ENCODE measurements around the gene IFIT1. TPM values are rescaled to one million over a fixed set of nuclear protein-coding genes. Genes with fewer than 3 reads are reported as not detected.
"Not testable (repeated sequence)": the region's sequence is repeated elsewhere in the genome, so short reads cannot be mapped to it uniquely, and the experiment has no call there.

IFIT1 gene
- total RNA-seq, 2 experiments from 2014 or later, result 5.9 to 6.0 TPM

DNA sequence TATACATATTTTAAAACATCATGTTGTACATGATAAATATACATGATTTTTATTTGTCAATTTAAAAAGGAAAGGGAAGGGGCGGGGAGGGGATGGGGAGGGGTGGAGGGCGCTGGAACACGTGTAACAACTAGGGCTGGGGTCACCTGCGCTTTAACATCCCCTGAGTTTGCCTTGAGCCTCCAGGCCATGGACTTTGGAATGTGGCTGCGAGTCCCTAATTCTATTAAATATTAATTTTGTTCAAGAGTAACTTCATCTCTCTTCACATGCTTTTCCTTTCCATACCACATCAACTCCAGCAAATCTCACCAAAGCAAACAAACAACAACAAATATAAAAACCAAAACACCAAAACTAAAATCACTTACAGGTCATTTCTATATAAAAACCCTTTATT lies 32.6 kb downstream of the IFIT1 start:
- peaks cover 1% of the 10 kb centered on the region for H3K36me3 Mint-ChIP-seq (ENCODE audit: low read depth)
- H3K27ac Mint-ChIP-seq, result no peak overlapping the region
- intact Hi-C loops (cut with micrococcal nuclease), result loop anchor here (5.0 to 10.0 kb wide), 3 partner anchors 217 to 712 kb away; no protein-coding TSS in a partner anchor
- H3K4me1 Mint-ChIP-seq (ENCODE audit: low read depth), result peaks cover 8% of the 10 kb centered on the region
- CTCF ChIA-PET, result interaction anchor here (1.2 kb wide), 1 partner anchor 140 kb away, joined by 5 read pairs; no protein-coding TSS in a partner anchor
- no peak overlapping the region for H3K4me3 Mint-ChIP-seq
- H3K27me3 Mint-ChIP-seq (ENCODE audit: low read depth), result no peaks in the 10 kb centered on the region
- no peaks in the 10 kb centered on the region for H3K9me3 Mint-ChIP-seq
- no peak for DNase-seq

DNA sequence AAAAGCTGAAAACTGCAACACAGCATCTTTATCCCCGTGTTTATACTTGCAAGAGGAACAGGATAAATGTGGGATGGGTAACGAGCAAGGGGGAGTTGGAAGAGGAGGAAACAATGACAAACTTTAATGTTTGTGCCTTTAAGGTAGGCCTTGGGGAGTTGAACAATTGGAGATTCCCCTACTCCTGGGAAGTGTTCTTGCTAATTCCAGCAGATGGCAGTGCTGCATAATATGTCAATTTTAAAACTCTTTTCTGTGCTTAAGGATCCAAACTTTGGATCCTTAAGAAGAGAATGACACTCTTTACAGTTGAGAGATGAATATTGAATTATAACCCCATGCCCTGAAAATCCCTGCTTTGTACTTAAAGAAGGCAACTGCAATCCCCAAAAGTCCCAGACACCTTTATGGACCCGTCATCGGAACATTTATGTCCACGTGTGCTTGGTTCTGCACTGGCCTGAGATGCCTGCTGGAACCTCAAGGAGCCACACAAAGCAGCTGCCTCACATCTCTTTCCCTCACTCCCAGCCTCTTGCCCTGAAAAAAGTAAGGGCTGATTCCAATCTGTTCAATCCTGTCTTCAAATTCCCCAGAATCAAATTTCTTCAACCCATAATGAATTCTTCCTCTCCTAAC lies 33.9 kb downstream of the IFIT1 start:
- no peaks in the 10 kb centered on the region for H3K4me1 Mint-ChIP-seq (ENCODE audit: low read depth)
- no peaks in the 10 kb centered on the region for H3K36me3 Mint-ChIP-seq (ENCODE audit: low read depth)
- no peak overlapping the region for H3K4me3 Mint-ChIP-seq
- DNase-seq, result peak; percentile 19
- H3K9me3 Mint-ChIP-seq, result no peaks in the 10 kb centered on the region
- H3K27me3 Mint-ChIP-seq (ENCODE audit: low read depth), result no peaks in the 10 kb centered on the region
- CTCF ChIA-PET, result interaction anchor here (0.9 to 2.6 kb wide), 5 partner anchors 8 to 142 kb away, joined by 3 to 13 read pairs (median 5); no protein-coding TSS in a partner anchor
- H3K27ac Mint-ChIP-seq, result no peak overlapping the region
- intact Hi-C loops (cut with micrococcal nuclease), result loop anchor here (1.0 to 10.0 kb wide), 4 partner anchors 138 to 711 kb away; no protein-coding TSS in a partner anchor

DNA sequence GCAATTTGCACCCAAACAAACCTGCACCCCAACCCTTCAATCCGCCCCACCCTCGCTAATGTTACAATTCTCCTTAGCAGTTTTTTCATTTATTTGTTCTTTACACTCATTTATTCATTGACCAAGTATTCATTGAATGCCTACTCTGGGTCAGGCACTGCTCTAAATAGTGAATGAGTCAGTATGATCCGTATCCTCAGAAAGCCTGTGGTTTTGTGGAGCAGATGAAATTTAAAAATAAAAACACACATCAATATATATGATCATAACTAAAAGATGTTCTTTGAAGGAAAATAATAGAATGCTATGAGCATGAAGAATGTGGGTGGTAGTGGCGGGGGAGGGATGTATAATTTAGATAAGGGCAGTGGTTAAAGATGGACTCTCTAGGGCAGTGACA lies 35.2 kb downstream of the IFIT1 start:
- Mint-ChIP-seq H3K36me3 (ENCODE audit: low read depth) (no peaks in the 10 kb centered on the region), H3K4me3 (no peak overlapping the region), H3K4me1 (ENCODE audit: low read depth) (no peaks in the 10 kb centered on the region), H3K9me3 (no peaks in the 10 kb centered on the region), H3K27ac (no peak overlapping the region), H3K27me3 (ENCODE audit: low read depth) (no peaks in the 10 kb centered on the region)
- CTCF ChIA-PET, result interaction anchor here (0.5 to 2.6 kb wide), 7 partner anchors 9 to 170 kb away, joined by 3 to 13 read pairs (median 5); no protein-coding TSS in a partner anchor
- no peak for DNase-seq
- intact Hi-C loops (cut with micrococcal nuclease), result loop anchor here (5.0 to 10.0 kb wide), 3 partner anchors 215 to 710 kb away; no protein-coding TSS in a partner anchor

DNA sequence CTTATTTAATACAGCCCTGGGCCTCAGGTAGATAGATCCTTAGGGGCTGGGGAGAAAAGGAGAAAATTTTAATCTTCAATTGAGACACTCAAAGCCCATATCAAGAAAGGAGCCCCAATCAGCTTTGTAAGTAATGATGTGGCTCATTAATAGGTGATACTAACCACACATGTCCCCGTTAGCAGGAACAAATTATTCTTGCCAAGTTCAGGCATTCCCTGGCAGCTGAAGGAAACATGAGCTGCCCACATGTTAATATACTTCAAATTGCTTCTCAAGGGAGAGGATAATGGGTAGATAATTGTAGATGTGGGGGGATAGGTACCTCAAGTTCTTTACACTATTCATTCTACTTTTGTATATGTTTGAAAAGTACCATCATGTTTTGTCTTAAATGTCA lies 36.5 kb downstream of the IFIT1 start:
- CTCF ChIA-PET, result interaction anchor here (0.7 to 2.6 kb wide), 4 partner anchors 12 to 140 kb away, joined by 4 to 13 read pairs (median 6); no protein-coding TSS in a partner anchor
- no peak overlapping the region for H3K4me3 Mint-ChIP-seq
- intact Hi-C loops (cut with micrococcal nuclease), result loop anchor here (5.0 to 10.0 kb wide), 3 partner anchors 213 to 708 kb away; no protein-coding TSS in a partner anchor
- H3K36me3 Mint-ChIP-seq (ENCODE audit: low read depth), result no peaks in the 10 kb centered on the region
- no peaks in the 10 kb centered on the region for H3K27me3 Mint-ChIP-seq (ENCODE audit: low read depth)
- no peak overlapping the region for H3K27ac Mint-ChIP-seq
- no peaks in the 10 kb centered on the region for H3K9me3 Mint-ChIP-seq
- no peak for DNase-seq
- H3K4me1 Mint-ChIP-seq (ENCODE audit: low read depth), result no peaks in the 10 kb centered on the region

DNA sequence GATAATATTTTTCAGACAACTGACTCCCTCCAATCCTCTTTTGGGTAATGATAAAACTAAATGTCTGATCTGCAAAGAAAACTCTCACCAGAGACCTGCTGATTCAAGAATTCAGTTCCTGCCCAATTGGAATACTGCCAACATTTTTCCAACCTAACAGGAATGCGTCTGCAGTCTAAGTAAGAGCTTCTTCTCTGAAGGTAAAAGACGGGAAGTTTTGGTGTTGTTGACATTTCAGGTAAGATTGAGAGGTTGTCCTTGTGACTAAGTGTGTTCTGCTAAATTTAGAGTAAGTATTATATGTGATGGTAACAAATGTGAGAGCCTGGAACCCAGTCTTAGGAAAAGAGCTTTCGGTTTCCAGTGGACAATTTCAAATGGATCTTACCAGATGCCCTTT lies 39.6 kb downstream of the IFIT1 start:
- Mint-ChIP-seq H3K27me3 (ENCODE audit: low read depth) (peaks cover 12% of the 10 kb centered on the region), H3K4me3 (no peak overlapping the region), H3K27ac (no peak overlapping the region), H3K36me3 (ENCODE audit: low read depth) (no peaks in the 10 kb centered on the region), H3K4me1 (ENCODE audit: low read depth) (no peaks in the 10 kb centered on the region), H3K9me3 (no peaks in the 10 kb centered on the region)
- DNase-seq, result no peak
- intact Hi-C loops (cut with micrococcal nuclease), result no loop called here
- CTCF ChIA-PET, result interaction anchor here (0.8 to 1.2 kb wide), 3 partner anchors 13 to 214 kb away, joined by 3 to 4 read pairs (median 3); no protein-coding TSS in a partner anchor

- no peaks in the 10 kb centered on the region for H3K9me3 Mint-ChIP-seq
- H3K4me1 Mint-ChIP-seq (ENCODE audit: low read depth), result no peaks in the 10 kb centered on the region
- H3K27me3 Mint-ChIP-seq (ENCODE audit: low read depth), result peaks cover 12% of the 10 kb centered on the region
- H3K27ac Mint-ChIP-seq, result no peak overlapping the region
- intact Hi-C loops (cut with micrococcal nuclease), result no loop called here
- no peak for DNase-seq
- H3K36me3 Mint-ChIP-seq (ENCODE audit: low read depth), result no peaks in the 10 kb centered on the region
- H3K4me3 Mint-ChIP-seq, result no peak overlapping the region
- CTCF ChIA-PET, result interaction anchor here (1.4 kb wide), 1 partner anchor 27 kb away, joined by 3 read pairs; no protein-coding TSS in a partner anchor
Observed at GRCh38 chr10:89438525-89438924, 46.1 kb downstream of the IFIT1 start.

DNA sequence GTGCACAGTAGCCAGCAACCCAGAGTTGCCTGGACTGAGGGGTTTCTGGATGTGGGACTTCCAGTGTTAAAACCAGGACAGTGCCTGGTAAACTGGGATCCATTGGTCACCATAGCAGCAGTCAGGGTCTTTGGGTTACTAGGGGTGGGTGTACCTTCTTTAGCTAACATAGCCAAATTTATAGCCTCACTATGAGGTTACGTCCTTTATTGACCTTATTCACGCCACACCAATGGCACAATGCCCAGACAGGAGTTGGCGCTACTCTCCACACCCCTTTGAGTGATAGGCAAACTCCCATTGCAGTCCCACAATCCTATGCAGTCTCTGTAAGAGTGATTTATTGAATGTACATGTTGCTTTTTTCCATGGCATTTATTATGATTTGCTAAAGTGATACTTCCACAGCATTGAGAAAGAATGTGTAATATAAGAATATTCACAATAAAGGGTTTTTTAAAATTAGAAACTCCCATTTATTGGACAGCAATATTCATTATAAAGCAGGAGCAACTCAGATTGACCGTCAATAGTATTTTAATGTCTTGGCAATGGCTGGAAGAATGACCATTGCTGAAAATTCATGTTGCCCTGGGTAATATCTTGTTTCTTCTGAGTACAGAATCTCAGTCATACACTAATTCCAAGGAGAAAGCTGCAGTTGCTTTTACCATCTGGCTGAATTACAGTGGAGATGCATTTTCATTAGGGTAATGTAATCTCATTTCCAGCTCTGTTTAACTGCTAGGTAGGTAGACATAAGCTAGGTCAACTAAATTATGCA lies 48.0 kb downstream of the IFIT1 start:
- no peaks in the 10 kb centered on the region for H3K36me3 Mint-ChIP-seq (ENCODE audit: low read depth)
- no peak overlapping the region for H3K27ac Mint-ChIP-seq
- no peaks in the 10 kb centered on the region for H3K9me3 Mint-ChIP-seq
- peaks cover 7% of the 10 kb centered on the region for H3K27me3 Mint-ChIP-seq (ENCODE audit: low read depth)
- H3K4me1 Mint-ChIP-seq (ENCODE audit: low read depth), result no peaks in the 10 kb centered on the region
- CTCF ChIA-PET, result interaction anchor here (0.7 to 1.4 kb wide), 4 partner anchors 11 to 148 kb away, joined by 3 to 4 read pairs (median 3); no protein-coding TSS in a partner anchor
- H3K4me3 Mint-ChIP-seq, result no peak overlapping the region
- DNase-seq, result no peak
- intact Hi-C loops (cut with micrococcal nuclease), result no loop called here

DNA sequence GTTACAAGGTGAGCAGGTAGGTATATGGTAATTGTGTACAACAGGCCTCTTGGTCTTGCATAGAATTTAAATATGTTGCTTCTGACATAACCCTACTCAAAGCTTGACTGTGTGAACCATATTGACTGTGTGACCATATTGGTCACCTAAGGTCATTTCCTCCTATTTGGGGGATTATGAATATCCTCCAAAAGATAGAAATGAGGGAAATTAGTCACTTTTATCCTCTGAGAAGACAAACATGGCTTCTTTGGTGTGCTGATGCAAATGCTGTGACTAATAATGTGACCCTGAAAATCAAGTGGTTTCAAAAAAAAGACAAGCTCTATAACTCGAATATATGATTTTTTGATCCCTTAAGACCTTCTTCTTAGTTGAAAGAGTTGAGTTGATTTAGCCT lies 49.9 kb downstream of the IFIT1 start:
- no peak for DNase-seq
- CTCF ChIA-PET, result interaction anchor here (0.7 kb wide), 1 partner anchor 161 kb away, joined by 3 read pairs; no protein-coding TSS in a partner anchor
- intact Hi-C loops (cut with micrococcal nuclease), result no loop called here

DNA sequence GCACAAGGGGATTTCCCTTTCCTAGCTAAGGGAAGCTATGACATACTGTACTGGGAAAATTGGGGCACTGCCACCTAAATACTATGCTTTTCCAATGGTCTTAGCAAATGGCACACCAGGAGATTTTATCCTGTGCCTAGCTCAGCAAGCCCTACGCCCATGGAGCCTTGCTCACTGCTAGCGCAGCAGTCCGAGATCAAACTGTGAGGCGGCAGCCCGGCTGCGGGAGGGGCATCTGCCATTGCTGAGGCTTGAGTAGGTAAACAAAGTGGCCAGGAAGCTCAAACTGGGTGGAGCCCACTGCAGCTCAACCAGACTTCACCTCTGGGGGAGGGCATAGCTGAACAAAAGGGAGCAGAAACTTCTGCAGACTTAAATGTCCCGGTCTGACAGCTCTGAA lies 52.4 kb downstream of the IFIT1 start:
- H3K27ac Mint-ChIP-seq; intact Hi-C loops (cut with micrococcal nuclease); DNase-seq; H3K36me3 Mint-ChIP-seq (ENCODE audit: low read depth); CTCF ChIA-PET; H3K27me3 Mint-ChIP-seq (ENCODE audit: low read depth); H3K4me1 Mint-ChIP-seq (ENCODE audit: low read depth); H3K4me3 Mint-ChIP-seq; H3K9me3 Mint-ChIP-seq: not testable (repeated sequence)

More for the DNA sequence above, 49.9 kb downstream of the IFIT1 start:
- no peak overlapping the region for H3K27ac Mint-ChIP-seq
- no peak overlapping the region for H3K4me3 Mint-ChIP-seq
- H3K36me3 Mint-ChIP-seq (ENCODE audit: low read depth), result no peaks in the 10 kb centered on the region
- no peaks in the 10 kb centered on the region for H3K27me3 Mint-ChIP-seq (ENCODE audit: low read depth)
- no peaks in the 10 kb centered on the region for H3K4me1 Mint-ChIP-seq (ENCODE audit: low read depth)
- peaks cover 6% of the 10 kb centered on the region for H3K9me3 Mint-ChIP-seq

- no peak for DNase-seq
- H3K9me3 Mint-ChIP-seq, result peaks cover 6% of the 10 kb centered on the region
- CTCF ChIA-PET, result interaction anchor here (0.6 to 1.2 kb wide), 3 partner anchors 10 to 93 kb away, joined by 3 read pairs; no protein-coding TSS in a partner anchor
- H3K36me3 Mint-ChIP-seq (ENCODE audit: low read depth), result no peaks in the 10 kb centered on the region
- H3K27me3 Mint-ChIP-seq (ENCODE audit: low read depth), result no peaks in the 10 kb centered on the region
- peaks cover 5% of the 10 kb centered on the region for H3K4me1 Mint-ChIP-seq (ENCODE audit: low read depth)
- H3K4me3 Mint-ChIP-seq, result no peak overlapping the region
- intact Hi-C loops (cut with micrococcal nuclease), result no loop called here
- no peak overlapping the region for H3K27ac Mint-ChIP-seq
Observed at GRCh38 chr10:89450901-89451300, 58.5 kb downstream of the IFIT1 start.

DNA sequence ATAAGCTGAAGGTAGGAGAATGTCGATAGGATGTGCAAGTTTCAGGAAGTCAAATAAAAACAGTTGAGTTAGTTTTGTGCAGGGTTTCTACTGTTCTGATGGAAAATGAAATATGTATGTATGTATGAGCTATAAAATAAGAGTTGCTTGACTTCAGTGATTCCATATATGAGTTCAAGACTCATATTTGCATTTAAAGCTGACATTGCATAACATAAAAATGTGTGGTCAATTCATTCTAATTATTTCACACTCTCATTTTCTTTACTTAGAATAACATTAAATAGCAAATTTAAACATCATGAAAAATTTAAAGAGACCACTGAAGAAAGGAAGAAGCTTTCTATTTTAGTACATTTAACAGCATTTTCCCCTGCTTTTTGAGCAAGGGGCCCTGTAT lies 59.8 kb downstream of the IFIT1 start:
- Mint-ChIP-seq H3K9me3 (no peaks in the 10 kb centered on the region), H3K4me1 (ENCODE audit: low read depth) (peaks cover 5% of the 10 kb centered on the region), H3K36me3 (ENCODE audit: low read depth) (no peaks in the 10 kb centered on the region), H3K27me3 (ENCODE audit: low read depth) (peaks cover 3% of the 10 kb centered on the region), H3K4me3 (no peak overlapping the region), H3K27ac (no peak overlapping the region)
- no peak for DNase-seq
- CTCF ChIA-PET, result interaction anchor here (0.6 kb wide), 1 partner anchor 82 kb away, joined by 3 read pairs; no protein-coding TSS in a partner anchor
- intact Hi-C loops (cut with micrococcal nuclease), result no loop called here
